ENCODE data around the gene LSM4. TPM values are rescaled to one million over a fixed set of nuclear protein-coding genes. Genes with fewer than 3 reads are reported as not detected.

LSM4 gene
- total RNA-seq, 2 experiments from 2014 or later, result 40.2 to 47.4 TPM

GRCh38 chr19:18336121-18336520, 13.2 kb upstream of the LSM4 start:
- Mint-ChIP-seq H3K36me3 (ENCODE audit: low read depth) (peaks cover under 1% of the 10 kb centered on the region), H3K27ac (no peak overlapping the region), H3K27me3 (no peaks in the 10 kb centered on the region), H3K9me3 (no peaks in the 10 kb centered on the region), H3K4me1 (ENCODE audit: low read depth) (peaks cover 10% of the 10 kb centered on the region), H3K4me3 (no peak overlapping the region)
- no peaks in the 10 kb centered on the region for H3K36me3 ChIP-seq (ENCODE audit: insufficient read depth, low read length)
- H3K27ac ChIP-seq (ENCODE audit: low read depth in 1 of 2, low read length in 2 of 2), result no peak overlapping the region
- POLR2A ChIA-PET, result interaction anchor here (1.6 kb wide), 1 partner anchor 57 kb away, joined by 4 read pairs; no protein-coding TSS in a partner anchor
- ATAC-seq (ENCODE audit: poor library complexity), result no peak
- no peaks in the 10 kb centered on the region for H3K9me3 ChIP-seq (ENCODE audit: control insufficient read depth in 1 of 2, insufficient read depth in 1 of 2, low read length in 2 of 2)
- TF ChIP-seq CTCF (IDR thresholded peaks at IDR 0.05), result no peak
- H3K4me1 ChIP-seq (ENCODE audit: insufficient read depth, low read length), result peaks cover 15% of the 10 kb centered on the region
- CTCF ChIA-PET, result no interaction called here
- H3K27me3 ChIP-seq (ENCODE audit: control insufficient read depth in 1 of 2, insufficient read depth in 2 of 2, low read length in 2 of 2), result no peaks in the 10 kb centered on the region
- DNase-seq, result no peak
- H3K4me3 ChIP-seq (ENCODE audit: low read length), result no peak overlapping the region
- intact Hi-C loops (cut with DNase I, micrococcal nuclease), result no loop called here

- peaks cover 4% of the 10 kb centered on the region for H3K4me1 Mint-ChIP-seq (ENCODE audit: low read depth)
- ATAC-seq (ENCODE audit: poor library complexity), result no peak
Observed at GRCh38 chr19:18333680-18334079, 10.8 kb upstream of the LSM4 start.

GRCh38 chr19:18332917-18333530, 10.1 kb upstream of the LSM4 start:
- CTCF ChIA-PET, result interaction anchor here (19.5 kb wide), 1 partner anchor 54 kb away, joined by 340 read pairs; the partner anchor contains the start of gene JUND
- Histone ChIP-seq H3K4me1 (ENCODE audit: insufficient read depth, low read length) (peaks cover 11% of the 10 kb centered on the region), H3K4me3 (ENCODE audit: low read length) (no peak overlapping the region), H3K9me3 (ENCODE audit: control insufficient read depth in 1 of 2, insufficient read depth in 1 of 2, low read length in 2 of 2) (no peaks in the 10 kb centered on the region), H3K27me3 (ENCODE audit: control insufficient read depth in 1 of 2, insufficient read depth in 2 of 2, low read length in 2 of 2) (no peaks in the 10 kb centered on the region), H3K27ac (ENCODE audit: low read depth in 1 of 2, low read length in 2 of 2) (no peak overlapping the region), H3K36me3 (ENCODE audit: insufficient read depth, low read length) (no peaks in the 10 kb centered on the region)
- intact Hi-C loops (cut with DNase I, micrococcal nuclease), result no loop called here
- Mint-ChIP-seq H3K4me1 (ENCODE audit: low read depth) (peaks cover 11% of the 10 kb centered on the region), H3K4me3 (no peak overlapping the region), H3K27me3 (no peaks in the 10 kb centered on the region), H3K36me3 (ENCODE audit: low read depth) (no peaks in the 10 kb centered on the region), H3K27ac (no peak overlapping the region), H3K9me3 (no peaks in the 10 kb centered on the region)
- POLR2A ChIA-PET, result interaction anchor here (0.8 kb wide), 1 partner anchor 28 kb away, joined by 4 read pairs; no protein-coding TSS in a partner anchor
- no peak for TF ChIP-seq CTCF (IDR thresholded peaks at IDR 0.05)
- no peak for ATAC-seq (ENCODE audit: poor library complexity)
- DNase-seq, result no peak

More at GRCh38 chr19:18333680-18334079, 10.8 kb upstream of the LSM4 start:
- H3K27me3 Mint-ChIP-seq, result no peaks in the 10 kb centered on the region
- no peaks in the 10 kb centered on the region for H3K9me3 Mint-ChIP-seq
- POLR2A ChIA-PET, result no interaction called here
- CTCF ChIA-PET, result no interaction called here
- H3K36me3 Mint-ChIP-seq (ENCODE audit: low read depth), result no peaks in the 10 kb centered on the region
- no peak for DNase-seq
- no peak for TF ChIP-seq CTCF (IDR thresholded peaks at IDR 0.05)
- H3K4me3 Mint-ChIP-seq, result no peak overlapping the region
- no peaks in the 10 kb centered on the region for H3K27me3 ChIP-seq (ENCODE audit: control insufficient read depth in 1 of 2, insufficient read depth in 2 of 2, low read length in 2 of 2)
- H3K4me3 ChIP-seq (ENCODE audit: low read length), result no peak overlapping the region
- H3K27ac ChIP-seq (ENCODE audit: low read depth in 1 of 2, low read length in 2 of 2), result no peak overlapping the region
- H3K9me3 ChIP-seq (ENCODE audit: control insufficient read depth in 1 of 2, insufficient read depth in 1 of 2, low read length in 2 of 2), result no peaks in the 10 kb centered on the region
- H3K36me3 ChIP-seq (ENCODE audit: insufficient read depth, low read length), result no peaks in the 10 kb centered on the region
- intact Hi-C loops (cut with DNase I, micrococcal nuclease), result no loop called here
- no peak overlapping the region for H3K27ac Mint-ChIP-seq
- H3K4me1 ChIP-seq (ENCODE audit: insufficient read depth, low read length), result peaks cover 5% of the 10 kb centered on the region

All from CD4-positive, alpha-beta T cell (primary cell).